ENCODE results near the gene MROH2A.

The MROH2A gene

DNA sequence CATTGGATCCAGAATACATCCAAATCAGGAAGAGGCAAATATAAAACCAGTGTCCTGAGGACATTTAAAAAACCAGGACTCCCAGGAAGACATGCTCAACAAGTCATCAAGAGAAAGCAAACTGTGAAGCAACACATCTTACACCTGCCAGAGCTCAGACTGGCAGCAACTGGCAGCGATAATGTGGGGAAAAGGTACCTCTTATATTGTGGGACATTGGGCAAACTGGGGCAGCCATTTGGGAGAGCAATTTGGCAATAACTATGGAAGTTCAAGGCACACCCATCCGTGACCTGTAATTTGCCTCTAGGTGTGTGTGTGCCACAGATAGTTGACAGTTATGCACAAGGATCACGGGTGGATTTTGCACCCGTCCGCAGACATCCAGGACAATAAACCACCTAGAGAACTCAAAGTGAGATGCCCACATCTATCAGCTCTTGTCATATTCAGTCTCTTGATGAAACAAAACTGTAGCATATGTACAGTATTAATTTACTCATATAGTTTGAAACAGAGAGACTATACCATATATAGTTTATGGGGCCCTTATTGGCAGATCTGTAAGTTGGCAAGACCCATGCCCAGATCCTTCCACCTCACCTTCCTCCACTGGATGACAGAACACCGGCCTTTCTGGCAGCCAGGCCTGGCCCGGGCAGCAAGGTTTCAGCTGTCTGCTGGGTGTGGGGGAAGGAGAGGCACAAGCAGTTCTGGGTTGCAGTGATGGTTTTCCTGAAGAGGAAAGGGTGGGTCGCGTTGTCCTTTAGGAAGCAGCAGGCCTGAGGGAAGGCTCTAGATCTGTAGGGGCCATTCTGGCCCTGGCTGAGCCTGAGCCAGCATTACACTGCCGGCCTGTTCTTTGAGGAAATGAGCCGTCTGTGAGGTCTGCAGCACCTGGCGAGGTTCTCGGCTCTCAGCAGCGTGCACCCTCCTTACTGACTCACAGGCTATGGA lies 57.4 kb downstream of the MROH2A start:
- DNase-seq (ENCODE audit: low read depth in 2 of 2), result no peak

DNA sequence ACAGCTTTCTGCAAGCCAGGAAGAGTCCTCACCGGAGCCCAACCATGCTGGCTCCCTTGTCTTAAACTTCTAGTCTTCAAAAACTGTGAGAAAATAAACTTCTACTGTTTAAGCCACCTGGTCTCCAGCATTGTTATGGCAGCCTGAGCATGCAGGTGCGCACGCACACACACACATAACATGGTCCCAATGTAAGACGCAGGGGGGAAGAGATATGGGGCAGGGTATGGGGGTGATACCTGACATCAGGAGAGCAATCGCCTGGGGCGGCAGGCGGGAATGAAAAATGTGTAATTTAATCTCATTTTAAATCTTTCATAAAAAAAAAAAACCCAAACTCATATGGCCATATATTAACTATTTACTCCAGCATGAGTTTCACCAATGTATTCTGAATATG lies 58.2 kb downstream of the MROH2A start:
- DNase-seq (ENCODE audit: low read depth in 2 of 2), result no peak

DNA sequence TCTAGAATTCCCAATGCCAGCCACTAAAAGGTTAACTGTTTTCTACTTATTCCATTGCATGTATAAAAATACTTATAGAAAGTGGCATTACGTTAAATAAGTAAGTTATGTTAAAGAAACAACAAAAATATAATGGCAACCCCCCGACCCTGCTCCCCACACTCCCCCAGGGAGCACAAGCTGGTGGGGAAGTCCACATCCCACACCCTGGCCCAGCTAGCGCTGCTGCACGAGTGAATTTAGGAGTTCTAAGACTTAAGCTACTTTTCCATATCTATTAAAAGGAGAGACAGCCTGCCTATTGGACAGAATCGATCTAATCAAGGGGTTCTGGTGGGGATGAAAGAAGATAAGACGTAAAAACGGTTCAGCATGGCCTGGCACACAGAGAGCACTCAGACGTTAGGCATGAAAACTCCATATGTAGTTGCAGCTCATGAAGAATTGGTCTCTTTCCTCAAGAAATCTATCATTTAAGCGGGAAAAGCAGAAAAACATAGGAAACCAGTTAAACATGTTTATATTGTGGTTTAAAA lies 59.6 kb downstream of the MROH2A start:
- DNase-seq (ENCODE audit: low read depth in 2 of 2), result no peak

DNA sequence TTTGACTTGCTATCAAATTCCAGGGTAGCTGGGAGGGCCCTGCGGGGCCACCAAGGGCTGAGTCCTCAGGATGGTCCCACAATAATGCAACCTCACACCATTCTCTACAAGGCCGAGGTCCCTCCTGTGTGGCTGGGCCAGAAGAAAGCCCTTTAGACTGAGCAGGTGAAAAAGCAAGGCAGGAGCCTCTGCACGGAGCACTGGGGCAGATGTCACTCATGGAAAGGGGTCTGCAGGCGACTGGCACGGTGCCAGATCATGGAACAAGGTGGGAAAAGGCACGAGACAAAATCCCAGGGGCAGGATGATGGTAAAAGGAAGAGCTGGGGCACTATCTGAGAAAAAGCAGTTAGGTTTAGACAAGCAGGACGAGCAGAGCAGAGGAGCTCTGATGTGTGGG lies 60.1 kb downstream of the MROH2A start:
- no peak for DNase-seq (ENCODE audit: low read depth in 2 of 2)

DNA sequence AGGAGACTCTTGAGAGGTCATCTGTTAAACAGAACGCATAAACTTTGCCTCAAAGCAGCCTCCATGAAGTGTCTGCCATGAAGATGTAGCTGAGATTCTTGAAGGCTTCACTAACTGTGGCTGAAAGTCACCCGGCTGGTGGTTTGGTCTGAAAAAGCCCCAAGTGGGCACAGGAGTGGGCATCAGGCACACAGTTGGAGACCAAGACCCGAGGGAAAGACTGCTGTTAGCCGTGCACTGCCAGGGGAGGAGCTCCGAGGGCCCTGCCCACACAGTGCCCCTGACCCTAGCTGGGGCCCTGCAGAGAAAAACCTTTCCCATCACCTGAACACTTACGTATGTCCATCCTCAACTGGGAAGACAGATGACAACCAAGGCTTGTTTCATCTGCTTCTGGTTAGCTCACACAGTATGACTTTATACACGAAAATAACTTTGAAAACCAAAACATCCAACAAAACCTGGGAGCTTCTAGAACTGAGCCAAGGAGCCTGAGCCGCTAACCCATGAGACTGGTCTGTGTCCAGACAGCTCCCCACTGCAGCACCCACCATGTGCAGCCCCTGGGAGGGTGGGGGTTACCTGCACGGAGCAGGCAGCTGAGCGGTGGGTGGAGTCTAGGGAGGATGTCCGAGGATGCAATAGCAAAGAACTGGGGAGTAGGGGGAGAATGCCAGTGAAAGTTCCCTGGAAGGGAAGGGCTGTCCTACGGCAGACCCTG lies 60.8 kb downstream of the MROH2A start:
- DNase-seq (ENCODE audit: low read depth in 2 of 2), result no peak

DNA sequence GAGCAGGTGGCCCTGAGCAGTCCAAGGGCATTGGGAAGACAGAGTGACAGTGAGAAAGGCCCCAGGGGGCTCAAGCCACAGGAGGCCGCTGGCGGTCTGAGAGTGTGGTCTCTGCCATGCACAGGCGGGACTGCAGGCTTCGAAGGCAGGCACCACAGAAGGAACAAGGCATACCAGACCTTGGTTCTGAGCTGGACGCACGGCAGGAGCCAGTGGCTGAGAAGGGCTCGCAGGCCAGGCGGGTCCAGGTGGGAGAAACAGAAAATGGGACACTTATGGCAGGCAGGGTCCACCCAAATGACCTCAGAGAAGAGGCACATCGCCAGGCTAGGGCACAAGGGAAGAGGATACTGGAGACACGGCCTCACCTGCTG lies 61.3 kb downstream of the MROH2A start:
- no peak for DNase-seq (ENCODE audit: low read depth in 2 of 2)

DNA sequence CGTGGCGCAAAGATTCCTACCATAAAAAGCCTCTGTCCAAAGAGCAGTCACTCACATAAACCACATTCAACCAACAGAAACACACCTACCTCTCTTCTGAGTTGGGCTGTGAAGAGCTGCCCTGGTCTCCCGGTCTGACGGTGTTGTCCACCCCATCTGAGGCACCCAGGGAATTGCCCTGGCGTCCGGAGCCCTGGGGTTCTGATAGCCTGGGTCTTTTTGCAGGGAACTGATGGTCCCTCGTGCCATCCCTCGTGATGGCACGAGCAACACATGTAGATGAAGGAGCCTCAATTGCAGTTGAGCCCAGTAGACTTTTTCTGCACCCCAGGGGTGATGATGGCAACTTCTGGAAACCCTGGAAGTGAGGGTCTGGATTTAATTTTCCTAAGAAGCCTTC lies 62.4 kb downstream of the MROH2A start:
- no peak for DNase-seq (ENCODE audit: low read depth in 2 of 2)

DNA sequence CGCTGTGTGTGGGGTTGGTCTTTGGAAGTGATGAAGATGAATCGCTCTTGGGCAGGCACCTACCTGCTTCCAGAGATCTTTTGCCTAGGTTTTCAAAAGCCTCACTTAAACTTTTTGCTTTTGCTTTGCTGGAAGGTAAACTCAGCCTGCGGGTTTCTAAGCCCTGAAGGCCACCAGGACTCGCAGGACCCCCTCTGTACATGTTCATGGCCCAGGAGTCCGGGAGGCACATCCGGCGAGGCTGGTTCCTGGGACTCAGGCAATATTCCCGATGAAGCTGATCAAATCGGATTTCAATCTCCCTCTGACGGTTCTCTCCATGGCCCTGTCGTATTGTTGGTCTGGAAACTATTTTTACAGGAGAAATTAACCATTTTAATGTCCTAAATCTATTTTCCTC lies 63.1 kb downstream of the MROH2A start:
- no peak for DNase-seq (ENCODE audit: low read depth in 2 of 2)

DNA sequence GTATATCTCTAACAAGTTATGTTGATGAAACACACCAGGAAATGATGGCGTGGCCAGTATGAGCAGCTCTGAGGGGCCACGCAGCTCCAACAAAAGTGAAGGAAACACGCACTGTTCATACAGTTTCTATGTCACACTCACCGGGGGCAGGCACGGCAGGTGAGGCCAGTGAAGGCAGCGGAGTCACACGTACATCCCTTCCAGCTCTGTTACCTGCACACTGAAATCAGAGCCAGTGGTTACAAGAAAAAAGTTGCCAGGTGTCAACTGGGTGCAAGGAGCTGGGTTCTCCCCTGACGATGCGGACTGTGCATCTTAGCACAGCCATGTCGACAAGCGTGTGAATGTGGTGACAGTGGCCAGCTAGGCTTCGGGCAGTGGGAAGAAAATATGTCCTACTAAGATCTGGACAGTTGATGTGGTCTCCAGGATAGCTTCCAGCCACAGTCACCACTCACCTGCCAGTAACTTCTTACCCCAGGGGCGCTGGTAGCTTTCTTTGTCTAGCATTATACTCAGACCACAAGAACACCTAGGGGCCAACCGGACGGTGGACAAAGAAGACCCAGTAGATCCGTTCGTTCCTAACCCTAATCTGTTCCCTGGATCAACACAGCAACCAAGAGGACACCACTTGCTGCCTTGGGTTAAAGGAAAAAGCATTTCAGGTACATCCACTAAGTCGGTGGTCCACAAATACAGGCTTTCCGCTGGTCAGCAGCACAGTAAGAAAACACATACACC lies 66.1 kb downstream of the MROH2A start:
- DNase-seq (ENCODE audit: low read depth in 2 of 2), result no peak

DNA sequence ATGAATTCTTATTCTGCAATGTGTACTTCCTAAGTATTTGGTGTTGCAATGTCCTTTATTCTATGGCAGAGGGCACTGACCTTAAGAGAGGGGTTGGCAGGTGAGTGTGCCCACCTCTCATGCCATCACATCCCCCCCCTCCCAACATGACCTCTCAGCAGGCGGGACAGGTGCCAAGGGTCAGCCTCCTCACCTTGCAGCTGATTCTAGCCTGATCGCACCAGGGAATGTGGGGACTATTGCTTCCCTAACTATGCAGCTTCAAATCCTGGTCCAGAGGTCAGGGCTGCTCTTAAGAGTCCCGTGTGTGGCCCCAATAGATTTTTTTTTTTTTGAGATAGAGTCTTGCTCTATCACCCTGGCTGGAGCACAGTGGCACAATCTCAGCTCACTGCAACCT lies 66.7 kb downstream of the MROH2A start:
- no peak for DNase-seq (ENCODE audit: low read depth in 2 of 2)

DNA sequence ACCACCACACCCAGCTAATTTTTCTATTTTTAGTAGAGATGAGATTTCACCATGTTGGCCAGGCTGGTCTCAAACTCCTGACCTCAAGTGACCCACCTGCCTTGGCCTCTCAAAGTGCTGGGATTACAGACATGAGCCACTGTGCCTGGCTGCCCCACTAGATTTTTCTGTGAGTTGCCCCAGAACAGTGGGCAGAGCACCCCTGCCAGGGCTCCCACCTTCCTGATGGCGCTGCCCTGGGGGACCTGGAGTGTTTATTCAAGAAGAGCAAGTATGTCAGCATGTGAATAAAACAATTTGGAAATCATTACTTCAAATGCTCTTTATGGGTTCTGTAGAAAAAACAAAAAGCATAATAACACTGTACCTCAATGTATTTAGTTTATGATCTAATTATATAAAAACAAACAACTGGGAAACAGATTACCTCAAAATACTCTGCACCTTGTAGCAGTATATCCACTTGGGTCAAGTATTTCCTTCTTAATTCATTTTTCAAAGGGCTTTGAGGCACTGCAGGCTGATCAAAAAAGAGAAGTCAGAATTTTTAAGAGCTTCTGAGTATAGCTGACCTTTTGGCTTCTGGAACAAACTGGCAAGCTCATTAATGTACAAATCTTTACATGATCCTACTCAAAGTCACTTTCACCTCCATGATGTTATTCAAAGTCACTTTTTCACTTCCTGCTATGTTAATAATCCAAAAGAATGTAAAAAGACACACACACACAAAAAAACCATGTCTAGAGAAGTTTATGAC lies 67.4 kb downstream of the MROH2A start:
- no peak for DNase-seq (ENCODE audit: low read depth in 2 of 2)

DNA sequence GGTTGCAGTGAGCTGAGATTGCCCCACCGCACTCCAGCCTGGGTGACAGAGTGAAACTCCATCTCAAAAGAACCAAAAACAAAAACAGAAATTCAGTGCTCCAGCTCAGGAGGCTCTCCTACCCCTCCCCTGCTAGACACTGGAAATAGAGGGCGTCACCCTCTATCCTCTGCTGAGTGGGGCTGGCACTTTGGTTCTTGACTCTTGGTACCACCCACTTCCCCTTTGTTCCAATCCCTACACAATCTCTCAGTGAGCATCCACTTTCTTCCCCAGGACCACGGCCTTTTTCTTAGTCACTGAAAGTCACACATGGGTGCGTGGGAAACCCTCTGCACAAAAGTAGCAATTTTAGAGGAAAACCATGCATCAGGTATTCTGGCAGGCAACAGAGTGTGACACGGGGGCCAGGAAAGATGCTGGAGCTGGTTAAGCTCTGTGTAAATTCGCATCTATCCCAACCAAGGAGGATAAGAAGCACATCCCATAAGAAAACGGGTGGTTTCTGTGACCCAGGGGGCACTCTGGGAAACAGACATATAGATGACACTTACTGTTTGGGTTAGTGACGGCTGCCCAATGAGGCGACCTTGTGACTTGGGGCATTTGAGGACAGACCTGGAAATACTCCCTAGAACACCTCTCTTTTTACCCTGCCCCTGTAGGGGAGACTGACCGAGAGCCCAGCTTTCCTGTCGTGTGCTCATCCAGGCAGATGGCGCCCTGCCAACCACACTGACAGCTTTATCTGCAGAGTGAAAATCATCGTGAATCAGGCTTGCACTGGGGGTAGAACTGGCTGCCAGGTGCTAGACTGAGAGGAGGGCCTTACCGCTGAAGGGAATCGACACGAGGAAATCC lies 68.5 kb downstream of the MROH2A start:
- DNase-seq (ENCODE audit: low read depth in 2 of 2), result no peak

DNA sequence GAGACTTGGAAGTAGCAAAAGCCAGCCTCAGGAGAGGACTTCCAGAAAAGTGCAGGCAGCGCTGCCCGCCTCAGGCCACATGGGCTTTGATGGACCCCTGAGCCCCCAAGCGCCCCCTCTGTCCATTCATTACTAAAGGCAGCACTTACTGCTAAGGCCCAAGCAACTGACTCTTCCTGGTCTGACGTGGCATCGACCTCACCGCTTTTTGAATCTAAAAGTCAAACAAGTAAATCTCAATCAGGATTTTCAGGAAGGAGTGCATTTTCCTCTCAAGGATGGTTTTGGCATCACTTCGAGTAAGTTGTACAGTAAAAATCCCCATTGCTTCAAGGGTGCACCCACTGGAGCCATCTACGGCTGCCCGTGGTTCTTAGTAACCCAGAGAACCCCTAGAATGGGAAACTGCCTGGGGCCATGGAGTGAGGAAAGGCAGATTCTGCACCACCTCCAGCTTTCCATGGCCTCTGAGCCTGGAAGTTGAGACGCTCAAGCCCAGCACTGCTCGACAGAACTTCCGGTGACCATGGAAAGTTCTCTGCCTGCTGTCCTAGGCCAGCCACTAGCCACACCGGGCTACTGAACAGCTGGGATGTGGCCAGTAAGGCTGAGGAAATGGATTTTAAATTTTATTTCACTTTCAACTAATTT lies 69.2 kb downstream of the MROH2A start:
- DNase-seq (ENCODE audit: low read depth in 2 of 2), result no peak

DNA sequence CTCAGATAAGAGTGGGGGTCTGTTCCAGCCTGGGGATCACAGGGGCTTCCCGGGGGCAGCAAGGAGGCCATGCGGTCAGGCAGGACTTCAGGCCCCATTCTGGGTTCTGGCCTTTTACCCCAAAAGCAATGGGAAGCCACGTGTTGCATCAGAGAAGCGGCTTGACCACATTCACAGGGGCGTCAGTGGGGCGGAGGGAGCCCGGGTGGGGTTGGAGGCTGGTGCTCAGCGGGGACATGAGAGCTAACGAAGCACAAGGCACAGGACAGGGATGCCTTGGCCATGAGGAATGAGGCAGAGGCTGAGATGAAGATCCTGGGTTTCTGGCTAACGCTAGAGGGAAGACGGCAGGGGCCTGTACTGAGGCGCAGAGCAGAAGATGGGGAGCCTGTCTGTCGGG lies 70.1 kb downstream of the MROH2A start:
- DNase-seq (ENCODE audit: low read depth in 2 of 2), result no peak

DNA sequence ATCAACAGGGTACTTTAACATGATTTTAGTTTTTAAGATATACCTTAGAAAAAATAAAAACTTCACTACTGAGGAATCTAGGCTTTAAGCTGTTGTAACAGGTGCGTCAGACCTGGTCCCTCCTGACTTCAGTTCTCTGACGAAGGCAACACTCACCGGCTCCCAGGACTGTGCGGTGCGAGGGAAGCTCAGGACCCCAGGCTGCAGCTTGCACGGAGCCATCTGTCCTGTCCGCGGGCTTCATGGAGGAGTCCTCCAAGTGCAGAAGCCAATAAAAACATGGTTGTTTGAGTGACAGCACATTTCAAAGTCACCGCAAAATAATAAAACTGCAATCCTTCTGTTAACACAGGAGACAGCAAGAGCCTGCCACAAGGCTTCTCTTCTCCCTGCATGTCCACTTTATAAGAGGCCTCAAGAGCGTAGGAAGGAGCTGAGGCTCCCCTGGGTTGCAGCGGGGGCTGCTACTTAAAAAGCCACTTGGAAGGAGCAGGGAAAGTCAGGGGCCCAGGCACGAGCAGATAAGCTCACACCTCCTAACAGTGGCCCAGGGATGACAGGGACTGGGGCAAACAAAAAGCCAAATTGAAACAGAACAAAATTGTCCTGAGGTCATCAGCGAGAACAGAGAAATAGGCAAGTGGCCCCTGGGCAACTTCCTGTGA lies 71.6 kb downstream of the MROH2A start:
- no peak for DNase-seq (ENCODE audit: low read depth in 2 of 2)

DNA sequence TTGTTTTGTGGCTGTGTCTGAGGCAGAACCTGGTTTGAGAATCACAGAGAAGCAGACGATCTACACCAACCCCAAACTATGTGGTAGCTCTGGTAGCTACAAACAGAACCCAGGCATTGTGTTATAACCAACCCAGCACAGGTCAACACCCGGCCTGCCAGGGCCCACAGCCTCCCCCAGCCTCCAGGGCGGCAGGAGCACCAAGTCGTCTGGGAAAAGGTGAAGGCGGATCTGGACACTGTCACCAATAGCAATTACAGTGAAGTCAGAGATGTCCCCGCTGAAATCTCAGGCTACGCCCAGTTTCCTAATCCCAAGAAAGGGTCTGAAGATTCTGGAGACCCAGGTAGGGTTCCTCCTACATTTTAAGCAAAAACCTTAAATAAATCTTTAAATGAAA lies 72.6 kb downstream of the MROH2A start:
- DNase-seq (ENCODE audit: low read depth in 2 of 2), result no peak

DNA sequence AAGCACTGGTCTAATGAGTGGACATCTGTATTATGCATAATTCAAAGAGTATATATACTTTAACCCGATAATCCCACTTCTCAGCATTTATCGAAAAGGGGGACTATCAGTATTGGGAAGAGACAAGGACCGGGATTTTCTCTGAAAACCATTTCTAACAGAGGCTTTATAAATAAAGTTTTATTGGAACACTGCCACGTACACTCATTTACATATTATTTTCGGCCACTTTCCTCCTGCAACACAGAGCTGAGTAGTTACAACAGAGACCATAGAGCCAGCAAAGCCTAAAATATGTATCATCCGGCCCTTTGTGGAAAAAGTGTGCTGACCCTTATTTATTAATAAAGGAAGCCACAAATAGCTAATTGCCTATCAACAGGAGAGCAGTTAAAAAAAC lies 73.0 kb downstream of the MROH2A start:
- DNase-seq (ENCODE audit: low read depth in 2 of 2), result no peak

DNA sequence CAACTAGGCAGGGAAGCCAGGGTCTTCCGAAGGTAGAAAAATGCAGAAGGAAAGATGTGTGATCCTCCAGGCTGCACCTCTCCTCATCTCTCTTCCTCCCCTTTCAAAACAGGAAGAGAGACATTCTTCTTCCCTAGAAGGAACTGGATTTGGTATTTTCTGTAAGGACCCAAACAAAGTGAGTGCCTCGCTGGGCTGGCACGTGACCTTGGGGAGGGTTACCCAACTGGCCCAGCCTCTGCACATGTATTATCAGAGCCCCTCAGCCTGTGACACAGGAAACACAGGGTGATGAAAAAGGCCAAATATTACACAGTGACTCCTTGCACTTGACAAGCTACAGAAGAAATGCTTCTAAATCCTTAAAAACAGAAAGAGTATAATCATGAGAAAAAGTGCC lies 73.9 kb downstream of the MROH2A start:
- DNase-seq (ENCODE audit: low read depth in 2 of 2), result no peak

DNA sequence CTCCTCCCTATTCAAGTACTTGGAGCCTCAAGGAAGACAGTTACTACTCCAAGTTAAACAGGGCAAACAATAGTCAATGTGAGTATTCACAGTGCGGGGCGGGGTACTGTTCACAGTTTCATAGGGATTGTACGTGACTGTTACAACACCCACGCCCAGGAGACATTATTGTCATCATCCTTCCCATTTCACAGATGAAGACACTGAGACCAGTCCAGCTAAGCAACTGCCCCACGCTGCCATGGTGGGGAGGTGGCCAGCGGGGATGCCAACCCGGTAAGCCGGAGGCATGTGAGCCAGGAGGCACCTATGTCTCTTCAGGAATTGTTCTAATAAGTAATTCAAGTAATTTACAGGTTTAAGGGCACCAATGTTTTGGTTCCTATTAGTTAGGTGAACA lies 75.2 kb downstream of the MROH2A start:
- DNase-seq (ENCODE audit: low read depth in 2 of 2), result no peak

DNA sequence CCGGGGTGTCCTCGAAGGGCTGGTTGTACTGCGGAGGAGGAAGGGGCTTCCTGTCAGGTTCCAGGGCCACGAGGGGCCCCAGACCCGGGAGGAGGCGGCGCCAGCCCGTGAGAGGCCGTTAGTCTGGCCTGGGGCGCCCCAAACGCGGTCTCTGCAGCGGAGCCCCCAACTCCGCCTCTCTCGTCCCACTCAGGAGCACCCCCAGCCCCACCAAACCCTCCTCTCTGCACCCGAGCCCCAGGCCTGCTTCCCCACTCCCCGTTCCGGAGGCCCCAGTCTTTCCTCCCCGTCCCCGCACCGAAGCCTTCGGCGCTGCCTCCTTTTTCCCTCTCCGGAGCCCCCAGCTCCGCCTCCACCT lies 75.7 kb downstream of the MROH2A start:
- DNase-seq (ENCODE audit: low read depth in 2 of 2), result no peak

All from activated CD4-positive, alpha-beta T cell treated with anti-CD3 and anti-CD28 coated beads for 24 hours (primary cell).